Fibroblast of lung (primary cell): Measurements from ENCODE around the gene PRDX6. TPM values are rescaled to one million over a fixed set of nuclear protein-coding genes. Genes with fewer than 3 reads are reported as not detected.

ENCODE experiments used
- DNase-seq, 2 donors: peaks; one replicate each; pipeline versions ENCODE4 v3.0.0 to v3.0.0-alpha.2; 2010; ENCODE audit warnings: low read depth in 2 of 2
- H2AFZ ChIP-seq: 2 replicates; pipeline ENCODE4 v1.5.1; 2012; ENCODE audit warnings: low read length, control low read depth, inconsistent platforms
- H3K27ac ChIP-seq: 2 replicates; pipeline ENCODE4 v1.5.1; 2011; ENCODE audit warnings: low read length, control low read depth; ENCODE audit not compliant: insufficient read depth
- H3K27me3 ChIP-seq: 2 replicates; pipeline ENCODE4 v1.5.1; 2011; ENCODE audit warnings: mild to moderate bottlenecking, low read length; ENCODE audit not compliant: control insufficient read depth, insufficient read depth
- H3K36me3 ChIP-seq: 2 replicates; pipeline ENCODE4 v1.5.1; 2011; ENCODE audit warnings: low read length; ENCODE audit not compliant: control insufficient read depth, insufficient read depth
- H3K4me1 ChIP-seq: 2 replicates; pipeline ENCODE4 v1.5.1; 2011; ENCODE audit warnings: low read length; ENCODE audit not compliant: control insufficient read depth, insufficient read depth; ENCODE audit errors: extremely low read depth
- H3K4me2 ChIP-seq: 2 replicates; pipeline ENCODE4 v1.5.1; 2011; ENCODE audit warnings: low read length, control low read depth; ENCODE audit not compliant: insufficient read depth; ENCODE audit errors: extremely low read depth
- H3K4me3 ChIP-seq, 4 experiments: fragments of 200-600 bp in 1 of 4; sonication (generic) in 1 of 4; replicated peaks in 1 of 4; 2 replicates each; pipeline ENCODE4 v1.5.1; 2011 to 2016; ENCODE audit warnings: low read length in 4 of 4, low read depth in 3 of 4, mild to moderate bottlenecking in 3 of 4, control low read depth in 2 of 4, inconsistent platforms in 1 of 4, mixed read lengths in 1 of 4; ENCODE audit not compliant: insufficient read depth in 1 of 4; ENCODE audit errors: control extremely low read depth in 1 of 4
- H3K79me2 ChIP-seq: 2 replicates; pipeline ENCODE4 v1.5.1; 2012; ENCODE audit warnings: mild to moderate bottlenecking, low read length, inconsistent platforms; ENCODE audit not compliant: control insufficient read depth, insufficient read depth
- H3K9ac ChIP-seq: 2 replicates; pipeline ENCODE4 v1.5.1; 2011; ENCODE audit warnings: mild to moderate bottlenecking, low read length, control low read depth; ENCODE audit not compliant: insufficient read depth
- H3K9me3 ChIP-seq: 2 replicates; pipeline ENCODE4 v1.5.1; 2012; ENCODE audit warnings: low read depth, low read length; ENCODE audit not compliant: control insufficient read depth, insufficient read depth
- H4K20me1 ChIP-seq: 2 replicates; pipeline ENCODE4 v1.5.1; 2011; ENCODE audit warnings: low read length; ENCODE audit not compliant: control insufficient read depth, insufficient read depth; ENCODE audit errors: extremely low read depth
- CTCF ChIP-seq, 2 donors: IDR thresholded peaks in 1 of 2; conservative IDR thresholded peaks in 1 of 2; 1 replicate in 1 of 2; 2 replicates in 1 of 2; pipeline ENCODE4 v1.5.1; 2011 to 2012; ENCODE audit warnings: low read length in 2 of 2, control low read depth in 1 of 2, inconsistent platforms in 1 of 2, low read depth in 1 of 2, mild to moderate bottlenecking in 1 of 2
- EZH2 ChIP-seq: IDR thresholded peaks from 2 replicates; pipeline ENCODE4 v1.5.1; 2012; ENCODE audit warnings: low read length, control low read depth, mild to moderate bottlenecking; ENCODE audit errors: missing control alignments
- polyA plus RNA-seq, 2 donors: library from polyadenylated mRNA; depleted of rRNA in 1 of 2; stranded (reverse) in 1 of 2; unstranded in 1 of 2; fragments of >200 nt; gene quantifications; 2 replicates each; pipeline ENCODE4 v1.2.1, GENCODE V29; 2011 to 2012; ENCODE audit warnings: missing spikeins in 1 of 2
- total RNA-seq: library from RNA; depleted of rRNA; stranded (reverse); fragments of >200 nt; gene quantifications from 2 replicates; pipeline ENCODE4 v1.2.1, GENCODE V29; 2014

Gene PRDX6
- total and polyA plus RNA-seq, 2 donors (not counting 1 experiment from before 2014, with no cell fraction given) = 183 to 384 TPM

- no peak overlapping the region for H3K27ac ChIP-seq
- no peaks in the 10 kb centered on the region for H4K20me1 ChIP-seq
- H3K27me3 ChIP-seq = no peaks in the 10 kb centered on the region
- H3K4me3 ChIP-seq = no peak overlapping the region
- H3K9ac ChIP-seq = no peak overlapping the region
- no peaks in the 10 kb centered on the region for H3K79me2 ChIP-seq
- no peaks in the 10 kb centered on the region for H3K4me1 ChIP-seq
- H3K4me2 ChIP-seq = no peak overlapping the region
- no peaks in the 10 kb centered on the region for H3K36me3 ChIP-seq
- peak in 1 of 2 donors; percentile 65 for DNase-seq
- no peaks in the 10 kb centered on the region for H3K9me3 ChIP-seq
- TF ChIP-seq EZH2 (no peak), CTCF (conservative IDR thresholded peaks at IDR 0.05 in 1 of 2, IDR thresholded peaks at IDR 0.05 in 1 of 2; ENCODE audit: low read depth in 1 of 2, low read length in 2 of 2) (no peak)
- no peak overlapping the region for H2AFZ ChIP-seq
These were observed 50.2 kb downstream of the PRDX6 start for GRCh38 chr1:173527151-173527826.

DNA sequence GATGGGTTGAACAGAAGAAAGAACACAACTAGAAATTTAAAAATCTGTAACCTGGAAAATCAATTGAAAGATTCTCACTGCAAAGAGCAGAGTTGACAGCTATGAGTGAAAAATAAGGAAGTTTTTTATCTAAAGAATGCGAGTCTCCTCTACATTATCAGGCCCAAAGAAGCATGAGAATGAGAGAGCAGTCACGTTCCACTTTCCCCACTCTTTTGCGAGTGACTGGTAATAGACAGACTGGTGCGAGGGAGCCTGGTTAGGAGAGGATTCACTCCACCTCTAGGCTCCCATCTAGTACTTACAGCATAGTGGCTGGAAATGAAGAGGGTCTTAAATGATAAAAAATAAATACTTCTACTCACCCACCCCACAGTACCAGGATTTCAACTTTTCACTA, 52.0 kb downstream of the PRDX6 start:
- no peaks in the 10 kb centered on the region for H3K4me1 ChIP-seq
- H3K4me3 ChIP-seq = no peak overlapping the region
- no peak overlapping the region for H3K27ac ChIP-seq
- TF ChIP-seq CTCF (conservative IDR thresholded peaks at IDR 0.05 in 1 of 2, IDR thresholded peaks at IDR 0.05 in 1 of 2; ENCODE audit: low read depth in 1 of 2, low read length in 2 of 2) (no peak), EZH2 (no peak)
- H4K20me1 ChIP-seq = no peaks in the 10 kb centered on the region
- no peak for DNase-seq
- H3K4me2 ChIP-seq = no peak overlapping the region
- no peaks in the 10 kb centered on the region for H3K9me3 ChIP-seq
- no peaks in the 10 kb centered on the region for H3K36me3 ChIP-seq
- no peaks in the 10 kb centered on the region for H3K27me3 ChIP-seq
- H3K9ac ChIP-seq = no peak overlapping the region
- H3K79me2 ChIP-seq = no peaks in the 10 kb centered on the region
- no peak overlapping the region for H2AFZ ChIP-seq

DNA sequence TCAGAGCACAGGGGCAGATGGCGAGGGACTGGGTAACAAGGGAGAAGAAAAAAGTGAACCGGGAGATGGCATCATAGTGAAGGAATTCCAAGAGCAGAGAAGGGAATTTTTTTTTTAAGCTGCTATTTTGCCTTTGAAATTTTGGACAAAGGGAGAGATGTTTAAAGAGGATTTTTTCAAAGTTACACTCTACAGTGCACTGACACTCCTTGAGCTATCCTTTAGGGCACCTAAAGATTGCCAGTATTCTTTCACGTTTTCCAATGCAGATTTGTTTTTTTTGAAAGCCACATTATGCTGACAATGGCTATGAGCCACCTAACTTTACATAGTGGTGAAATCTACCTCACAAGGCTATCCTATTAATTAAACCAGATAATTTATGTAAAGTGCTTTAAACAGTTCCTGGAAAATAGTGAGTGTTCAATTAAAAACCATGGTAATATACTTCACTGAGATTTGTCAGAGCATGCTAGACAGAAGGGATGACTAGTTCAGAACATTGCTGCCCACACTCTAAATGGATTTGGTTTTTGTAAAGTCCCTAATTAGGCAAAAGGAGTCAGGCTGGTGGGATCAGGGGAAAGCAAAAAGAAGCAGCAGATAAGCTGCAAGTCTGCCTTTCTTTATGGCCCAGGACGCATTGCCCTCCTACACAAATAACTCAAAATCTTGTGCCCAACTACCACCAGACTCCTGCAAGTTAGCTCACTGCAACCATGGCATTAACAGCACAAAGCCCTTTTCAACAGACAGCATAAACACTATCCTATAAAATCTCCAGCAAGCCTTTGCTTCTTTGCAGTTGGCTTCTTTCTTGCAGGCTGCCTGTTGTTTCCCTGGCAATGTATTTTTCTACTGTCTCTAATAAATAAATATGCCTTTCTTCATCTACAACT, 53.9 kb downstream of the PRDX6 start:
- H4K20me1 ChIP-seq = no peaks in the 10 kb centered on the region
- H3K27me3 ChIP-seq = no peaks in the 10 kb centered on the region
- TF ChIP-seq EZH2 = no peak
- no peak for TF ChIP-seq CTCF (conservative IDR thresholded peaks at IDR 0.05 in 1 of 2, IDR thresholded peaks at IDR 0.05 in 1 of 2; ENCODE audit: low read depth in 1 of 2, low read length in 2 of 2)
- no peak overlapping the region for H3K4me2 ChIP-seq
- no peaks in the 10 kb centered on the region for H3K4me1 ChIP-seq
- H3K36me3 ChIP-seq = no peaks in the 10 kb centered on the region
- peak overlapping the region; percentile 2 for H2AFZ ChIP-seq
- H3K27ac ChIP-seq = no peak overlapping the region
- no peak overlapping the region for H3K9ac ChIP-seq
- no peak overlapping the region for H3K4me3 ChIP-seq
- DNase-seq = peak in 1 of 2 donors; percentile 13
- H3K9me3 ChIP-seq = no peaks in the 10 kb centered on the region
- H3K79me2 ChIP-seq = no peaks in the 10 kb centered on the region
